CD4-positive, alpha-beta T cell treated with Interferon gamma for 1 hour (primary cell): ENCODE measurements around the gene ZIC1.

Experiments
- DNase-seq: peaks from one replicate; pipeline ENCODE4 v3.0.0-alpha.2; 2020

Gene ZIC1

DNA sequence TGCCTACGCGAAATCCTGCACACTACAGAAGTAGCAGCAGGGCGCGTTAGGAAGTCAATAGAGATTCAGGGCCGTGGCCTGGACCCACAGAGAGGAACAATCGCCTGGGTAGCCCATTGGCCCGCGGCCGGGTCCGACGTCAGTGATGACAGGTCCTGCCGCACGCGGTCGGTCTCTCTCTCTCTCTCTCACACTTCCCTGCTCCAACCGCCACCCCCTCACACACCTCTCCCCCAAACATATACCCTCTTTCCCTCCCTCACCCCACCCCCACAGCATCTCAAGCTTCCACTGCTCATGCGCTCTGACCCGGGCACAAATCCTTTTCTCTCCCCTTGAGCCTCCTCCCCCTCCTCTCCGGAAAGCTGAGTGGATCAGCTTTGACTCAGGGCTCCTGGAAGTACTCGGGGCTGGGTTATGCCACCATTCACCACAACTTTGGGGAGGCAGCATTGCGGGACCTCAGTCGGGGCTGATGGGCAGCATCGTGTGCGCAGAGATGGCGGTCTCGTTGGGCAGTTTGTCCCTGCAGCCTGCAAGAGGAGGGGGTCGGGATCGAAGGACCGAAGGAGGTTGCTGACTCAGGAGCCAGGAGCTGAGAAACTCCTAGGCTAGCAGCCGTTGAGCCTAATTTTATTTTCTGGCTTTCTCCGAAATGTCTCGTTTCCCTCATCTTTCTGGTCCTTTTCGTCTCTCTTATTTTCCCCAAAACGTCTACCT, 11.8 kb upstream of the ZIC1 start:
- no peak for DNase-seq

DNA sequence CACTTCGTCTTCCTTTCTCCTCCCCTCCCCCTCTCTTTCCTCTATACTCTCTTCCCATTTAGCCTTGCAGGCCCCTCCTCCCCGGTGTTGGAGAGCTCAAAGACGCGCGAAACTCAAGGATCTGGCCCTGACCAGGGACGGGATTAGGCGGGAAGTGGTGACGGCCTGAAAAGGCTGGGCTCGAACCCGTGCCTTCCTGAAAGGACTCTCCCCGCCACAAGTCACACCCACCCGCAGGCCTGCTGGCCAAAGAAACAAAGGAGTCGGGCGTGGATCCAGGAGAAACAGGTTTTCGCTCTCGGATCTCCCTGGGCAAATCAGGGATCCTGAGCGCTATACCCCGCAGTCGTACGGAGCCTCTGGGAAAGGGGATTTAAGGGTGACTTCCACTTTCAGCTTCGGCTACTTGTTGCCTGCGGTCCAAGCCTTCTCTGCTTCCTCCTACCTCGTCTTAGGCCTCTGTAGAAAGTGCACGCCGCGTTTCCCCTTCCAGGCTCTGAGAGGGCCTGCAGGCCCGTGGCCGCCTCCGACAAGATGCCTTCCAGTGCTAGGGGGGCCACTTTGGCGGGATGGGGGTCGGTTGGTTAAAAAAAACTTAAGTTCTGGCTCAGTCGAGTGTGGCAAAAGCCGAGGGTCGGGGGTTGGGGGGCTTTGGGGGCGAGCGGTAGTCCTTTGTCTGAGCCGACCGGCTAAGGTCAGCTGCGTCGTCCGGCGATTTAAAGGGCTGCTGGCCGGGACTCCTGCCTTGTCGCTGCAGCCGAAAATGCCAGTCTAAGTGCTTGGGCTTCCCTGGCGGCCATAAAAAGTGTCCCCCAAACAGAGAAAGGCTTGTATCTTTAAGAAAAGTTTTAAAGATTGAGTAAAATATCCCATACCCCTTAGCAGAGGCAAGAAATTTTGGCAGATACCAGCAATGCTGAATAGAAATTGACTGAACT, 11.0 kb upstream of the ZIC1 start:
- DNase-seq = no peak

DNA sequence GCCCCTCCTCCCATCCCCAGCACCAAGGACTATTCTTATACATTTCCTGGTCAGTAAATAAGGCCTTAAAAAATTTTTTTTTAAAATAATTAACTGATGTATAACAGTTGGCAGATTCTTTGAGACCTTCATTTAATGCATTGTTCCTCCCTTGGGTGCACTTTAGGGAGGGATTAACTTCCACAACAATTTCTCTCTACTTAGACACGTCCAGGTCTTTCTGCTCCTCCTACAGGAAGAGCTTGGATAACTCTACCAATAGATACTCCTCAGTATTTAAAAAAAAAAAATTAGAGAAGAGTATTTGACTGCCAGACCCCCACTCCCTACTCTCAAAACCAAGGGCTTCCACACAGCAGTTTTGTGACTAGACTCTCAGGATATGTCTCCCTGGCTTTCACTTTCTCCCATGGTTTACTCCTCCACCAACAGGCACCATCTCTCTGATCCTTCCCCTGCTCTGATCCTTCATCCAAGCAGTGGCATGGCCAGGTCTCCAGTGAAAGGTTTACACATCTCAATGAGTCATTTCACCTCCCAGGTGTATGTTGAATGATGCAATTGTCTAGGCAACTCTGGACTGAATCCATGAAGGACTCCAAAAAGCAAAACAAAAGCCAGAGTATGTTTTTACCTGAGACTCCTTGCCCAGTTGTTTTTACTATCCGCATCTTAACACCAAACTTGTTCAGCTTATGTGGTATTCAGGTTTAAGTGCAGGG, 10.2 kb upstream of the ZIC1 start:
- DNase-seq = no peak

DNA sequence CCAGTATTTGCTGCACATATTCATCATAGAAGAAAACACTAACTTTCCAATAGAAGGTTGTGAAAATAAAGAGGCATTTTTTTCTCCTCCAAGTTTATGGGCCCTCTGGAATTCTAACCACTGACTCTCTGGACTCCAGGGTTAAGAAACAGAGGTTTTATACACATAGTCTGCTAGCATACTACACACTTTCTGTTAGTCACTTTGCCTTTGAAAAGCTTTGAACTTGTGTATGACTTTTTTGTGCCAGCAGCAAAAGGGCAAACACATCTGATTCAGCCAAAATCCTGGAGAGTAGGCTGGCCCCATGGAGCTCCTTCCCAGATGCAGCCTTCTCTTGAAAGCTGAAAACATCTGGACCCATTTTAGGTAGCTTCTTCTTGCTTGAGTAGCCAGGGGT, 9.1 kb upstream of the ZIC1 start:
- no peak for DNase-seq

DNA sequence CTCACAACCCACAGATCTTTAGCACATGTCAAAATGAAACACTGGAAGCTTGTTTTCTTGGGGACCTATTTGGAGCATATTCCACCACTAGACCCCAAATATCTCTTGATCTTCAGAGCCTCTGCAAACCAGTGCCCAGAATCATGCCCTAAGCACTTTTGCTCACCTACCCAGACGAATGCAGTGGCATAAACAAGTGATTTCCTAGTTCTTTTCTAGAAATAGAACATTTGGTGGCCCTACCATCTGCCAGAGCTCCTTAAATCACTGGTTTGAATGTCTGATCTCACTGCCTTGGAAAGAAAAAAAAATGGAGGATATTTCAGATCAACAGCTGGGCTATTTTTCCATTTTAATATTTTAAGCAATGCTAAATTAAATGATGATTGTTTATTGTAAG, 8.2 kb upstream of the ZIC1 start:
- no peak for DNase-seq

DNA sequence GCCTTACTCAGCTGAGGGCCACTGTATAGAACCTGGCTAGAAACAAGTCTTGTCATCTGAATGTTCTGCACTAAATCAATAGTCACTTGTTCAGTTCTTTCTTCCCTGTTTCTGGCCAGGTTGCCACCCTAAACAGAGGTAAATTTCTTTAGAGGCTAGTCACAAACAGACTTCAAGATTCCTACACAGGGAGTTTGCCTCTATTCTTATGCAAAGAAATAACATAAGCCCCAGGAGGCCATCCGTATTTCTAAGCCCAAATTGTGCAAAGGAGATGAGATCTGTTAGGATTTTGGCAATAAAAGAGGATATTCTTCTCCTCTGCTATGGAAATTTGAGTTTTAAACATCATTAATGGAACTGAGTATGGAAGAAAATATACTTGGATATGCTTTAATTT, 7.7 kb upstream of the ZIC1 start:
- DNase-seq = no peak

DNA sequence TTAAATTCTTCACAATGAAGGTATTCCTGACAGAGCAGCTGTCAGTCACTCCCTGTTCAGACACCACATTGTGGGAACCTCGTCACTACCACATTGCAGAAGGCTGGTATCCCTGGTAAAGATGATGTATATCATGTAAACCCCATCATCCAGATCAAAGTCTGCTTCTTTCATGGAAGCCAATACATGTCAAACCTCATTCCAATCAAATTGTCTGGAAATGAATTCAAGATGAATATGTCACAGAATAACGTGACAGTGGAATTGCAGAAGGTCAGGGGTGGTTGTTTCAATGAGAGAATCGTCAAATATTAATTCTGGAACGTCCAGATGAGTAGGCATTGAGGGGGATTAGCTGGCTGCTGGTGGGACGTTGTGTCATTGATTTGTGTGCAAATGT, 7.0 kb upstream of the ZIC1 start:
- DNase-seq = no peak

DNA sequence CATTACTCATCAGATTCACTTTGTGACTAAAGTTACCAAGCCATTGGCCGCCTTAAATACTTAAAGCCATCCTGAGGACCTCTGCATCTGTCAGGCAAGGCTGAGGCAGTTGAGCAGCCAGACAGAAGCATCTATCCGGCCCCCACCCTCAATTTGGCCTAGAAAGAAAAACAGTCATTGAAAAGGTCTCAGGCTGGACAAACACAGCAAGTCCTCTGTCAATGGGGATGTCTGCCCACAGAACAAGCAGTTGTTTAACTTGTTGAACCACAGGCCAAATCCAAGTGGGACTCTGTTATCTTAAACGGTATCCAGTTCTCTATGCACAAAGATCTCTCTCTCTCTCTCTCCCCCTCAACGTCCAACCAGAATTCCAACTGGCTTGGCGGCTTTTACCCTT, 5.7 kb upstream of the ZIC1 start:
- DNase-seq = no peak

DNA sequence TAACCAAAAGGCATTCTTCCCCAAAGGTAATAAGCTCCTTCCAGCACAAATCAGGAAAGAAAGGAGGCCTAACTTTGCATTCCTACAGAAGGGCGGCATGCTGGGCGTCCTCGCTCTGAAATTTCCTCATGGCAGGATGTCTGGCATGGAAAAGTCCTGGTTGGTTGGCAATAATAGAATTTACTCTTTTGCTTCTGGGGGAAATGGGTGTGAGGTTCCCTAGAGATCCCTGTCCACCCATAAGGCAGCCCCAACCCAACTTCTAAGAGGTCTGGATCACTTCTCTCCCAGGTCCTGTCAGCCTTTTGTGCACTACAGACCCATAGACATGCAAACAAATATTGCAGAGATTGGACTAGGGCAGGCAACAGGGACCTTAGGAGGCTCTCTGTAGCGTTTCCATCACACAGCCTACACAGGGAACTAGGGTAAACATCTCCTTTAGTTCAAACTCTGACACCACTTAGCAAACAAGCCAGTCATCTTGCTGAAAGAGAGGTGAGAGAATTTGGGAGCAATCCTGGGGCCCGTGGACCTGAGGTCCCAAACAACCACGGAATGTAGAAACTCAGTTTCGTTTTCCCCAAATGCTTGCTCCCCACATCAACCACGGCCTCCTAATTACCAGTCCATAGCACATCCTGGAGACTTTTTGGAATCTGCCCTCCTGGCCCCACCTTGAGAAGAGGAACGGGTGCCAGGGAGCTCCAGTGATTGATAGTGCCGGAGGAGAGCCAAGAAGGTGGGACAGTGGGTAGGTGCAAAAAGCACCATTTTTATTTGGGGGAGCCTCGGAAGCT, 5.0 kb upstream of the ZIC1 start:
- DNase-seq = no peak

DNA sequence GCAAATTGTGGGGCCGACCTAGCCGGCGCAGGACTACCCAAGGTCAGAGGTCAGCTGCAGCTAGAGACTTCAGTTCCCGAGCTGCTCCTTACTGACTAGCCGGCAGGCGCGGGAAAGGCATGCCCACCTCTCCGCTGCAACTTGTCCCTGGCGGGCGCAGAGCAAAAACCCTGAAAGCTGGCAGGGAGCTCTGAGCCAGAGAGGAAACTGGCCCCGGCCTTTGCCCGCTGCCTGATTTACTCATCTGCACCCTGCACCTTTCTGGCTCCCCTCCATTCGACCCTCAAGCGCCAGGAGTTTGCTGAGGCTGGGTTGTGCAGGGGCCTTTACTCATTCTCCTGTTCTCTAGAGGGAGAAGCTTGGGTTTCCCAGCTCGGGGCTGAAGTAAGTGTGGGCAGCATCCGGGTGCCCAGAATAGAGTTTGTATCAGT, 4.3 kb upstream of the ZIC1 start:
- no peak for DNase-seq

DNA sequence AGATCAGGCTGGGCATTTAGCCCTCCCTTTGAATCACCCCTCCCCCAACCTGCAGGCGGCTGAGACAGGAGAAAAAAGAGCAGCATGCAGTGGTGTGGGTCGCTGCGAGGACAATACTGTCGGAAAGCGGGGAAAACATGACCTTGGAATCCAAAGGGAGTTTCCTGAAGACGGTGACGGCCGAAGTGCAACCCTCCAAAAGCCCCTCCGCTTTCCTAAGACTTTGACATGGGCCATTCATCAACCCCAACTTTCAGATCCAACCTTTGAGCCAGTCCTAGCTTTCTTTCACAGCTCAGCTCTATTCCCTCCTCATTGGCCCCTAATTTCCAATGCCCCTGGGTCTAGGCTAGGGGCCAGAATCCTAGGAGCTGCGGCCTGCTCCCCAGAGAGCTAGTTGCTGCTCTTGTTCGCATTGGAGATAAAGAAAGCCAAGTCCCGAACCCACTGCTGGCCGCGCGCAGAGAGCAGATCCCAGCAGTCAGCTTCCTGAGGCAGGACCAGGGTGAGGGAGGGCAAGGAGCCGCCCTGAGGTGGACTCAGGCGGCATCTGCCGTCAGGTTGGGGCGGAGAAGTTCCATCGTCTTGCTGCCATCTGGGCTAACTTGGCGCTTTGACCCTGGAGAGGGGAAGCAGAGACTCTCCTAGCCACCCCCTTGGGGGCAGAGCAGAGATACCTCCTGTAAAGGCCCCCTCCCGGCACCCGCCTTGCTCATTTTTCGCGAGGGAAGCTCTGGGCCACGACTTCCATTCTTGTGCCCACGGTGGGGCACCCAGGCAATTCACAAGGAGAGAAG, 3.7 kb upstream of the ZIC1 start:
- DNase-seq = no peak

DNA sequence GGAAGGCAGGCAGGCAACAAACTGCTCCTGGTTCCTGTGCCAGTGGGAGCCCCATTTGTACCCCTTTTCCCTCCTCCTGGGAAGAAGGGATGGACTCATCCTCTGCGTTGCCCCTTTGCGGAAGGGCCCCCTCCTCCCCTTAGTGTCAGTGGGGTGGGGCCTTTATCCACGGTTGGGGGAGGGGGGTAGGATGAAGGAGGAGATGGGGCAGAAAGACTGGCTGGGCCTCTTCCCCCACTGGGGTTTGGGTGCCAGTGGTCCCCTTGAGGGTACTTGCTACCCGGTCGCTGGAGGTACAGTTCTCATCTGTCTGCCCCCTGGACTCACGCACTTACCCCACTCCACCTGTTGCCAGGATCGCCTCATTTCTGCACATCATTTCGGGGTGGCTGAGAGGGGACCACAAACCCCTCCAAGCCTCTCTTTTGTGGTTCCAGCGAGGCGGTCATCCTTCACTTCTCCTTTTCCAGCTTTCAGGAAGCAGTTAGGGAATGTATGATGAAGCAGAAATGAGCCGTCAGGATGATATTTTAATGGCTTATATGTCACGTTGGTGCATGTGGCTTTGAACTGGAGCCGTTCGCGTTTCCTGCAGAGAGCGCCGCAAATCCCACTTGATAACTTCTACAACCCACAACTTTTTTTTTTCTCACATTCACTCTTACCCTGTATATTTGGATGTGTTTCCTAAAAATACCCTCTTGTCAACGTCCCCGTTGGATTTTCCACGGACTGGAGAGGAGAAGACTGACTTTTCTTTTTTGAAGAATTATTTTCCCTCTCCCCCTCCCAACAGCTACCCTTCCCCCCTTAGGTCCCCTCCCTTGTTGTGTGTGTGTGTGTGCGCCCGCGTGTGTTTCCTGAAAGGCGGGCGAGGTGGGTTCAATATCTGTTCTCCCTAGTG, 2.9 kb upstream of the ZIC1 start, which contains the start of gene ZIC4:
TSS of gene ZIC4 (minus strand) at position 516 of the 904 bp plus-strand sequence. CDS start 3,746 bp downstream, outside the sequence.
- no peak for DNase-seq

DNA sequence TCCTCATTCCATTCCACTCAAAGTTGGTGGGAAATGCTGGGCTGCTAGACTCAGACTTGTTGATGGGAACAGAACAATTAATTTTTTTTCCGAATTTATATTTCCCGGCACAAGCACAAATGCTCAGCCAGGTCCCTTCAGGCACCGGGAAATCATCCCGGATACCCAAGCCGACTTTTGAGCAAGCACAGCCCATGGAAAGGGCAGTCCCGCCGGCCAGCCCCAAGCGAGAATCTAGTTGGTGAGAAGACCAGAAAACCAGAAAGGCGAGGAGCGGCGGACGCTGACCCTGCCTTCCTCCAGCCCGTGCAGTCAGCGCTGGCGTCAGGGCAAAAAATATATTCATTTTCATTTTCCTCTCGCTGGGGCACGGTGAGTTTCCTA, 2.1 kb upstream of the ZIC1 start:
- no peak for DNase-seq

DNA sequence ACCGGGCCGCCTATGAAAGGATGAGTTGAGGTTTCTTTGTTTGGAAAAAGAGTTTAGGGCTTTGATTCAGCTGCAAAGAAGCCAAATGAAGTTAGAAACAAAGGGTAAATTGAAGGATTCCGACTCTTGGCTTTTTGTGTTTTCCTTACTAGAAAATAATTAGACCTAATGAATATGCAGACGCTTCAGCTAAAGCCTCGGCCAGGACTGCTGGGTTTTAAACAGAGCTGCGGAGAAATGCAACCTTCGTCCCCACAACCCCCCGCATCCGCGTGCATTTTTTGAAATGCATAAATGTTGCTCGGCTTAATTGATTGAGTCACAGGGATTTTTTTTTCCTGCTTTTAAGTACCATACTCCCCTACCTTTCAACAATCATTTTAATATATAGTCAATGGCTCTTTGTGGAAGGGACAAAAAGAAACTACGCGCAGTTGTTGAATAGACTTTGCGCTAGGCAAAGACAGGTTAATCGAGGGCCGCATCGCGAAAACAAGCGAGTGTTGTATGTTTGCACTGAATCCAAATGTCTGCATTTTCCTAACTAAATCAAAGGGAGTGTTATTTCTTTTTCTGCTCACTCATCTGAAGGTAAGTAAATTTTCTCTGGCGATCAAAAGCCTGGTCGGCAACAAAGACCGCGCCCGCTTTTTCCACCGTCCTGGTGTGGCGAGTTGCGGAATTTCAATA, 1.5 kb upstream of the ZIC1 start:
- DNase-seq = no peak

DNA sequence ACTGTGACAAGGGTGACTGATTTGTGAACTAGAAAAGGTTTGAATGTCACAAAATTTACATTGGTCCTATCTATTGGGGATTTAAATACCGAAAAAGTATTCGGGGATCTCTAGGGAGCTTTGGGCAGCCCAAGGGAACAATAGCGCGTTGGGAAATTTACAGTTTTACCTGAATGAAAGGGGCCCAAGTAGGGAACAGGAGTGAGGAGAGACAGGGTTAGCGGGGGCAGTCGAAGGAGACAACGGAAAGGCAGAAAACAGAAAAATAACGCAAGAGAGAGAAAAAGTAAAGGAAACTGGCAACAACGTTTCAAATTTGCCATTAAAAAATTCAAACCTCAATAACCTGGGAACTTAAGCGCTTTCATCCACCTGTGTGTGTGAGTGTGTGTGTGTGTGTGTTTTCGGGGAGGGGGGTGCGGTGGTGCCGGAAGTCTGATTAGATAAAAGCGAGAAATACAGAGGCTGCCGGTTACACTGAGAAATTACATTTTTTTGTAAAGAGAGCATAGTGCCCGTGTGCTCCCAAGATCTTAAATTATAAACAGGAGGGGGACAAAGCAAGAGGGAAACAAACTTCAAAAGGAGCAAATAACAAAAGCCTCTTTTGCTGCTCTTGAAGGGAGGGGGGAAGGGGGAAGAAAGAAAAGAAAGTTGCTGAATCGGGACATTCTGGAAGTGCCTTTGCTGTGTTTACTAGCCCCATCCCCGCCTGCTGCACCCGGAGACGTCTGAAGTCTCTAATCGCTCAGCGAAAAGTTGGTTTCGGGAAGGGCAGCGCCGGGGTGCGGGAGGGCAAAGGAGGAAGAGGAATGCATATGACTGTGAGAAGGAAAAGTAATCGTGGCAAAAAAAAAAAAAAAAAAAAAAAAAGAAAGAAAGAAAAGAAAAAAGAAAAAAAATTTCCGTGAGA, 721 bp upstream of the ZIC1 start:
- no peak for DNase-seq

DNA sequence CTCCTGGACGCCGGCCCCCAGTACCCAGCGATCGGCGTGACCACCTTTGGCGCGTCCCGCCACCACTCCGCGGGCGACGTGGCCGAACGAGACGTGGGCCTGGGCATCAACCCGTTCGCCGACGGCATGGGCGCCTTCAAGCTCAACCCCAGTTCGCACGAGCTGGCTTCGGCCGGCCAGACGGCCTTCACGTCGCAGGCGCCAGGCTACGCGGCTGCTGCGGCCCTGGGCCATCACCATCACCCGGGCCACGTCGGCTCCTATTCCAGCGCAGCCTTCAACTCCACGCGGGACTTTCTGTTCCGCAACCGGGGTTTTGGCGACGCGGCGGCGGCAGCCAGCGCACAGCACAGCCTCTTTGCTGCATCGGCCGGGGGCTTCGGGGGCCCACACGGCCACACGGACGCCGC, 956 bp downstream of the ZIC1 start:
- DNase-seq = no peak

DNA sequence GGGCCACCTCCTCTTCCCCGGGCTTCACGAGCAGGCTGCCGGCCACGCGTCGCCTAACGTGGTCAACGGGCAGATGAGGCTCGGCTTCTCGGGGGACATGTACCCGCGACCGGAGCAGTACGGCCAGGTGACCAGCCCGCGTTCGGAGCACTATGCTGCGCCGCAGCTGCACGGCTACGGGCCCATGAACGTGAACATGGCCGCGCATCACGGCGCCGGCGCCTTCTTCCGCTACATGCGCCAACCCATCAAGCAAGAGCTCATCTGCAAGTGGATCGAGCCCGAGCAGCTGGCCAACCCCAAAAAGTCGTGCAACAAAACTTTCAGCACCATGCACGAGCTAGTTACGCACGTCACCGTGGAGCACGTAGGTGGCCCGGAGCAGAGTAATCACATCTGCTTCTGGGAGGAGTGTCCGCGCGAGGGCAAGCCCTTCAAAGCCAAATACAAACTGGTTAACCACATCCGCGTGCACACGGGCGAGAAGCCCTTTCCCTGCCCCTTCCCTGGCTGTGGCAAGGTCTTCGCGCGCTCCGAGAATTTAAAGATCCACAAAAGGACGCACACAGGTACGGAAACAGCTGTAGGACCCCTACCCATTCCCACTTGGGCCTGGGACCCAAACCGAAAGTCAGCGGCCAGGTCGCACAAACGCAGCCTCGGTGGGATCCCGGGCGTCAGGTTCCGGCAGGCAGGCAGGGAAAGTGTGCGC, 1.5 kb downstream of the ZIC1 start:
- no peak for DNase-seq

DNA sequence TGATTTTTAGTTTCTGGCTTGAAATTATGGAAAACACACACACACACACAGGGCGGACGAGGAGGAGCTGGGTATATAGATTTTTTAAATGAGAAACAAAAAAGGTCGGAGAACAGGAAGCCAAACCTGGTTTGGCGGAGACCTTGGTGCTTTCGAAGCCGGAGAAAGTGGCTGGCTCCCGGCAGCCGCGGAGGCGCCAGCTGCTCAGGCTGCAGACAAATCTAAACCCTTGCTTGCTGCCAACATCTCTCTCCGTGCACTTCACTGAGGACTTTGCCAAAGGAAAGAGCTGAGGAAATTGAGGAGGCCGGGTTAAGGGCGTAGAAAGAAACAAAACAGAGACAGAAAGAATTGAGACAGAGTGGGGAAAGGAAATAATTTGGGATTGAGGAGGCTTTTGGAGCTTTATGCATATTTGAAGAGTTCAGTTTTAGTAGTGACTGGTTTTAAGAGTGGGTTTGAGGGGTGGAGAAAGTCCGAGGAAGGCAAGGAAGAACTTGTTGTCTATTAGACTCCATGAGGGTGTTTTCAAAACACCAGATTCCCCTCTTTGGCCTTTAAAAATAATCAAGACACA, 2.2 kb downstream of the ZIC1 start:
- no peak for DNase-seq
